OCI-LY3 (cell line): Measurements from ENCODE around the gene SLC2A8.
A peak's percentile ranks its signal among the peaks of the same experiment; 100 is the strongest.

ENCODE experiments used
- H2AFZ ChIP-seq: fragments of 200-600, 300-600 bp; shearing (Covaris generic); 2 replicates; pipeline ENCODE4 v1.6.0; 2014; ENCODE audit warnings: antibody characterized with exemption, low read depth, low read length
- H3K27ac ChIP-seq: fragments of 200-600, 300-600 bp; sonication (generic); 2 replicates; pipeline ENCODE4 v1.5.1; 2014; ENCODE audit warnings: mild to moderate bottlenecking, low read length, moderate library complexity, mixed read lengths
- H3K27me3 ChIP-seq: fragments of 200-600, 300-600 bp; sonication (generic); 2 replicates; pipeline ENCODE4 v1.6.1; 2014; ENCODE audit warnings: low read depth, low read length, mixed read lengths
- H3K36me3 ChIP-seq: fragments of 200-600, 300-600 bp; sonication (generic); replicated peaks from 2 replicates; pipeline ENCODE3; 2014; ENCODE audit warnings: low read depth, low read length, mixed read lengths
- H3K4me1 ChIP-seq: fragments of 300-600, 200-600 bp; sonication (generic); 2 replicates; pipeline ENCODE4 v1.6.1; 2014; ENCODE audit warnings: low read length, mixed read lengths
- H3K4me2 ChIP-seq: fragments of 200-600, 300-600 bp; sonication (generic); 2 replicates; pipeline ENCODE4 v1.6.1; 2014; ENCODE audit warnings: low read length, mixed read lengths
- H3K4me3 ChIP-seq: fragments of 300-600, 200-600 bp; sonication (generic); 2 replicates; pipeline ENCODE4 v1.5.1; 2014; ENCODE audit warnings: antibody characterized with exemption, mild to moderate bottlenecking, low read length, moderate library complexity
- H3K79me2 ChIP-seq: fragments of 300-600, 200-600 bp; shearing (Covaris generic); 2 replicates; pipeline ENCODE4 v1.6.1; 2014; ENCODE audit warnings: mild to moderate bottlenecking, low read length, mixed read lengths
- H3K9ac ChIP-seq: fragments of 300-600, 200-600 bp; shearing (Covaris generic); 2 replicates; pipeline ENCODE4 v1.6.0; 2014; ENCODE audit warnings: mild to moderate bottlenecking, low read length, moderate library complexity
- H3K9me3 ChIP-seq: fragments of 200-600, 300-600 bp; shearing (Covaris generic); 2 replicates; pipeline ENCODE4 v1.6.1; 2014; ENCODE audit warnings: low read length, mixed read lengths; ENCODE audit not compliant: insufficient read depth
- H4K20me1 ChIP-seq: fragments of 200-600, 300-600 bp; sonication (generic); 2 replicates; pipeline ENCODE4 v1.6.1; 2016; ENCODE audit warnings: low read length, mixed read lengths; ENCODE audit not compliant: insufficient read depth
- EZH2phosphoT487 ChIP-seq: fragments of 200-600 bp; shearing (Covaris generic); IDR thresholded peaks from 2 replicates; pipeline ENCODE4 v1.6.1; 2018; ENCODE audit warnings: antibody characterized with exemption, mixed run types, low read depth
- TF ChIP-seq, protein P1 (sequence below): fragments of 200-600, 300-600 bp; sonication (generic); IDR thresholded peaks from 2 replicates; pipeline ENCODE4 v1.5.1; 2014; ENCODE audit warnings: antibody characterized with exemption, low read length, low read depth

The SLC2A8 gene, protein sequence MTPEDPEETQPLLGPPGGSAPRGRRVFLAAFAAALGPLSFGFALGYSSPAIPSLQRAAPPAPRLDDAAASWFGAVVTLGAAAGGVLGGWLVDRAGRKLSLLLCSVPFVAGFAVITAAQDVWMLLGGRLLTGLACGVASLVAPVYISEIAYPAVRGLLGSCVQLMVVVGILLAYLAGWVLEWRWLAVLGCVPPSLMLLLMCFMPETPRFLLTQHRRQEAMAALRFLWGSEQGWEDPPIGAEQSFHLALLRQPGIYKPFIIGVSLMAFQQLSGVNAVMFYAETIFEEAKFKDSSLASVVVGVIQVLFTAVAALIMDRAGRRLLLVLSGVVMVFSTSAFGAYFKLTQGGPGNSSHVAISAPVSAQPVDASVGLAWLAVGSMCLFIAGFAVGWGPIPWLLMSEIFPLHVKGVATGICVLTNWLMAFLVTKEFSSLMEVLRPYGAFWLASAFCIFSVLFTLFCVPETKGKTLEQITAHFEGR

DNA sequence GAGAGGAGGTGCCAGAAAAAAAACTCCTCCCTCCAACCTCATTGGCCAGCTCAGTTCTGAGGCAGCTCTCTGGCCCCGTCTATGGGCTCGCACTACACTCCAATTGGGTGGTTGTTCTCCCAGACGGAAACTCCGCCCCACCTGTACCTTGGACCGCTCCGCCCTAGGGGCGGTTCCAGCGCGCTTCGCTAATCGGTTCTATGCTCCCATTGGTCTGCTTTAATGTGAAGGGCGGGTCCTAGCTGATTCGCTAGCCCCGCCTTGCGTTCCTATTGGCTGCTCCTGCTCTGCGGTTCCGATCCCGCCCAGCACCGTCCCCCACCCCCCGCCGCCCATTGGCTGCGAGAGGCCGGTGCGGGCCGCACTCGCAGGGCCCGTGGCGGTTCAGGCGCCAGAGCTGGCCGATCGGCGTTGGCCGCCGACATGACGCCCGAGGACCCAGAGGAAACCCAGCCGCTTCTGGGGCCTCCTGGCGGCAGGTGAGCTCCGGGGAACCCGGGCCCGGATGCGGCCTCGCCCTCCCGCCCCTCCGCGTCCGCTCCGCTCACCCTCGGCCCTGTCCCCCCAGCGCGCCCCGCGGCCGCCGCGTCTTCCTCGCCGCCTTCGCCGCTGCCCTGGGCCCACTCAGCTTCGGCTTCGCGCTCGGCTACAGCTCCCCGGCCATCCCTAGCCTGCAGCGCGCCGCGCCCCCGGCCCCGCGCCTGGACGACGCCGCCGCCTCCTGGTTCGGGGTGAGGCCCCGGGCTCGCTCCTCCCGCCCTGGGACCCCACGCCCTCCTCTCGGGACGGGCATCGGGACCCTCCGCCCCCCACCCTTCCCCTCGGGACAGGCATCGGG lies at the start of gene SLC2A8:
Gene SLC2A8, plus strand, starts transcription at position 362 of the 838 bp plus-strand sequence. Its CDS starts 62 bp downstream, at position 424.
- H3K4me3 ChIP-seq, result peak within 1 kb of the TSS; percentile 85
- no peak for TF ChIP-seq EZH2phosphoT487
- TF ChIP-seq, protein P1, sequence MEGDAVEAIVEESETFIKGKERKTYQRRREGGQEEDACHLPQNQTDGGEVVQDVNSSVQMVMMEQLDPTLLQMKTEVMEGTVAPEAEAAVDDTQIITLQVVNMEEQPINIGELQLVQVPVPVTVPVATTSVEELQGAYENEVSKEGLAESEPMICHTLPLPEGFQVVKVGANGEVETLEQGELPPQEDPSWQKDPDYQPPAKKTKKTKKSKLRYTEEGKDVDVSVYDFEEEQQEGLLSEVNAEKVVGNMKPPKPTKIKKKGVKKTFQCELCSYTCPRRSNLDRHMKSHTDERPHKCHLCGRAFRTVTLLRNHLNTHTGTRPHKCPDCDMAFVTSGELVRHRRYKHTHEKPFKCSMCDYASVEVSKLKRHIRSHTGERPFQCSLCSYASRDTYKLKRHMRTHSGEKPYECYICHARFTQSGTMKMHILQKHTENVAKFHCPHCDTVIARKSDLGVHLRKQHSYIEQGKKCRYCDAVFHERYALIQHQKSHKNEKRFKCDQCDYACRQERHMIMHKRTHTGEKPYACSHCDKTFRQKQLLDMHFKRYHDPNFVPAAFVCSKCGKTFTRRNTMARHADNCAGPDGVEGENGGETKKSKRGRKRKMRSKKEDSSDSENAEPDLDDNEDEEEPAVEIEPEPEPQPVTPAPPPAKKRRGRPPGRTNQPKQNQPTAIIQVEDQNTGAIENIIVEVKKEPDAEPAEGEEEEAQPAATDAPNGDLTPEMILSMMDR, result no peak
- H3K36me3 ChIP-seq, result no peaks in the 10 kb centered on the region
- H3K4me2 ChIP-seq, result peak within 1 kb of the TSS; percentile 77
- H4K20me1 ChIP-seq, result no peaks in the 10 kb centered on the region
- H3K9ac ChIP-seq, result peak within 1 kb of the TSS; percentile 66
- H2AFZ ChIP-seq, result peak within 1 kb of the TSS; percentile 78
- H3K27me3 ChIP-seq, result no peaks in the 10 kb centered on the region
- H3K27ac ChIP-seq, result no peak within 1 kb of the TSS
- H3K79me2 ChIP-seq, result no peaks in the 10 kb centered on the region
- H3K4me1 ChIP-seq, result peaks cover 10% of the 10 kb centered on the region
- no peaks in the 10 kb centered on the region for H3K9me3 ChIP-seq

DNA sequence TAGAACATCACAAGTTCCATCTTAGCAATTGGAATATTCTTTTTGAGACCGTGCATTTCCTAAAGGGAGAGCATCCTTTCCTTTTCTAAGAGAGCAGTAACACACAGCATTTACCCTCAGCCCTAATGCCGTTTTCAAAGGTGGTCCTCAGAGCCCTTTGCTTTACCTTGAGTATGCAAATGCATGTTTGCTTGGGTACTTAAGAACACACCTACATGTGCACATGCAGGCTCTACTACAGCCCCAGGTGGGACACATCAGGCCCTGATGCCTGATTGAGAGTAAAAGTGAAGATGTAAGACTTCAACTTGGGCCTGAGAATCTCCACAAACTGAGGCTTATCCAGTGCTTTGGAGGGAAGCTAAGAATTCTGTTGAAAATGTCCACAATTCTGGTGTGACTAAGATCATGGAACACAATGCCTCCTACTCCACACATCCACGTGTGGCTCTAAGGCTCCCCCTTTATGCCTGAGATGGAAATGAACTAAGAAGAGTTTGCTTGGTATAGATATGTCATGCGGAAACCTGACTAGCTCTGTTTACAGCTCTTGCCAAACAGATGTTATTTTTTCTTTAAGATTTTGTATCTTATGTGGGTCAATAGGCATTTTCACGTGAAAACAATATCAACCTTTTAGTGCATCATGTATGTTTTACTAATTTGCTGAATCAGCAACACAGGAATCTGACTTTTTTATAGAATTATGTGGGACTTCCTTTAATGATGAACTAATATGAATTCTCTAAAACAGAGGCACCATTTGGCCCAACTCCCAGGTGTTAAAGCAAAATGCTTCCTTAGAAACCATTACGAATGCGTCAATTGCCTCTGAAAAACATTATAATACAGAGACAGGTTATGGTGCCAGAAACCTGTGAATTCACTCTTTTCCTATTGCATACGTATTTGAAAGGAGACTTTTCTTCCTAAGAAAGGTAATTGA lies 48.9 kb upstream of the SLC2A8 start:
- Histone ChIP-seq H3K4me3 (no peak overlapping the region), H3K9ac (no peak overlapping the region), H3K9me3 (no peaks in the 10 kb centered on the region), H3K79me2 (no peaks in the 10 kb centered on the region), H2AFZ (no peak overlapping the region), H3K27me3 (no peaks in the 10 kb centered on the region), H3K4me2 (no peak overlapping the region), H3K4me1 (no peaks in the 10 kb centered on the region), H3K36me3 (no peaks in the 10 kb centered on the region), H4K20me1 (no peaks in the 10 kb centered on the region), H3K27ac (no peak overlapping the region)
- no peak for TF ChIP-seq EZH2phosphoT487
- TF ChIP-seq, protein P1, result peak; percentile 68

DNA sequence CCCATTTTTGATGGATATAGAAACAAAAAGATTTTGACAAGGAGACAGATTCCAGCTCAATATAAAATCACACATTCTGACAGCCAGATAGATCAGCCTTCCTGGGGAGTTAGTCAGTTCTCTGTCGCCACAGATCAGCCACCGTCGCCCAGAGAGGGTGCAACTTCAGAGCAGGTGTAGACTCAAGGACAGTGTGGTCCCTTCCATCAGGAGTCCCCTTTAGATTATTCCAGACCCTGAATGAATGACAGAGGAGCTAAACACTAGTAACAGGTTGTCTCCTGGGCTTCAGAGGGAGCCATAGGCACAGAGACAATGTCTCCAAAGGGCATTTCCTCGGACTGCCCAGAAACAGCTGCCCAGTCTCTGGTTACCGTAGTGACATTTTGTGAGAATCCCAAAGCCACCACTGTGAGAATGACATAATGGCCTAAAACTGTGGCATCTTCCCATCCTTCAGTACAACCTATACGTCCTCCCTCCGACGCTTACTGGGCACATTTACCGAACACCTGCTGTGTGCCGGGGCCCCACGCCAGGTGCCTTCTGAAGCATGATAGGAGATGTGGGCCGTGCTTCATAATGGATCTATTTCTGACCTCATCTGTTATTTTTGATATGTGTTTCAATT lies 47.4 kb upstream of the SLC2A8 start:
- Histone ChIP-seq H3K4me3 (no peak overlapping the region), H3K4me2 (no peak overlapping the region), H2AFZ (no peak overlapping the region), H3K9me3 (no peaks in the 10 kb centered on the region), H3K9ac (no peak overlapping the region), H3K36me3 (no peaks in the 10 kb centered on the region), H3K27me3 (no peaks in the 10 kb centered on the region), H3K79me2 (no peaks in the 10 kb centered on the region), H4K20me1 (no peaks in the 10 kb centered on the region), H3K27ac (no peak overlapping the region), H3K4me1 (no peaks in the 10 kb centered on the region)
- no peak for TF ChIP-seq EZH2phosphoT487
- TF ChIP-seq, protein P1, result no peak
